Lung (tissue), 12 donors: ENCODE data around the gene LENG8. TPM values are rescaled to one million over a fixed set of nuclear protein-coding genes. Genes with fewer than 3 reads are reported as not detected.

Experiments
- ATAC-seq: fragments of 200-7000 bp; cut with Tn5 transposase; one replicate; pipeline ENCODE4 v1.9.1; 2020; ENCODE audit warnings: moderate number of reproducible peaks; ENCODE audit not compliant: insufficient read depth, low FRiP score
- DNase-seq, 3 donors: peaks; one replicate each; pipeline ENCODE4 v3.0.0-alpha.2; 2013 to 2017
- H3K27ac ChIP-seq, 2 donors: one replicate each; pipeline ENCODE4 v1.5.1; 2013; ENCODE audit warnings: mild to moderate bottlenecking in 2 of 2, moderate library complexity in 2 of 2, control low read depth in 1 of 2, inconsistent platforms in 1 of 2, low read depth in 1 of 2, low read length in 1 of 2
- H3K27me3 ChIP-seq, 3 donors: one replicate each; pipeline ENCODE4 v1.5.1; 2013; ENCODE audit warnings: low read length in 2 of 3; ENCODE audit not compliant: control insufficient read depth in 3 of 3, insufficient read depth in 3 of 3
- H3K36me3 ChIP-seq, 4 donors: one replicate each; pipeline ENCODE4 v1.5.1; 2013; ENCODE audit warnings: low read length in 4 of 4, mild to moderate bottlenecking in 1 of 4, moderate library complexity in 1 of 4; ENCODE audit not compliant: control insufficient read depth in 4 of 4, insufficient read depth in 4 of 4
- H3K4me1 ChIP-seq, 5 donors: one replicate each; pipeline ENCODE4 v1.5.1; 2013; ENCODE audit warnings: low read length in 5 of 5, mild to moderate bottlenecking in 2 of 5, moderate library complexity in 1 of 5; ENCODE audit not compliant: control insufficient read depth in 5 of 5, insufficient read depth in 5 of 5
- H3K4me3 ChIP-seq: one replicate; pipeline ENCODE4 v1.5.1; 2013; ENCODE audit warnings: mild to moderate bottlenecking, control low read depth, moderate library complexity
- H3K9ac ChIP-seq, 2 donors: one replicate each; pipeline ENCODE4 v1.5.1; 2013; ENCODE audit warnings: low read length in 2 of 2, control low read depth in 1 of 2; ENCODE audit not compliant: insufficient read depth in 1 of 2
- H3K9me3 ChIP-seq, 4 donors: one replicate each; pipeline ENCODE4 v1.5.1; 2013; ENCODE audit warnings: low read length in 3 of 4, mild to moderate bottlenecking in 1 of 4, moderate library complexity in 1 of 4; ENCODE audit not compliant: control insufficient read depth in 4 of 4, insufficient read depth in 3 of 4
- WGBS, 2 donors: extraction: QIAGEN DNeasy Blood & Tissue Kit; methylation state at CpG; one replicate each; pipeline ENCODE4 v1.1.7; 2013; 5-methylcytosine and 5-hydroxymethylcytosine counted together
- polyA plus RNA-seq, 2 donors: library from polyadenylated mRNA; stranded (reverse); fragments of 200-250 nt; gene quantifications; one replicate each; pipeline ENCODE4 v1.2.1, GENCODE V29; 2013
- total RNA-seq, 2 donors: library from RNA; depleted of rRNA in 1 of 2; stranded (reverse); fragments of >200 nt in 1 of 2; gene quantifications; one replicate each; pipeline ENCODE4 v1.2.1, GENCODE V29; 2014 to 2021
- TF ChIP-seq, protein P1 (sequence below): IDR thresholded peaks from 2 replicates; pipeline ENCODE4 v1.5.1; 2012; ENCODE audit warnings: mild to moderate bottlenecking; ENCODE audit errors: control extremely low read depth, extremely low read depth
- donor health status: control.
- donor health status: control.
- donor health status: Bipolar disorder and iron deficiency.
- donor health status: healthy.
- donor health status: DM: yes; HTN: yes; CAD: no.

Gene LENG8
- total and polyA plus RNA-seq, 4 donors = 75.1 to 199 (median 113) TPM

- ATAC-seq = no peak
- no peak overlapping the region for H3K27ac ChIP-seq
- H3K9me3 ChIP-seq = no peaks in the 10 kb centered on the region
- H3K27me3 ChIP-seq = no peaks in the 10 kb centered on the region
- WGBS, 2 donors = 67 to 78% methylated on average over 10 of the region's 10 CpGs
- no peak overlapping the region for H3K4me3 ChIP-seq
- TF ChIP-seq, protein P1, sequence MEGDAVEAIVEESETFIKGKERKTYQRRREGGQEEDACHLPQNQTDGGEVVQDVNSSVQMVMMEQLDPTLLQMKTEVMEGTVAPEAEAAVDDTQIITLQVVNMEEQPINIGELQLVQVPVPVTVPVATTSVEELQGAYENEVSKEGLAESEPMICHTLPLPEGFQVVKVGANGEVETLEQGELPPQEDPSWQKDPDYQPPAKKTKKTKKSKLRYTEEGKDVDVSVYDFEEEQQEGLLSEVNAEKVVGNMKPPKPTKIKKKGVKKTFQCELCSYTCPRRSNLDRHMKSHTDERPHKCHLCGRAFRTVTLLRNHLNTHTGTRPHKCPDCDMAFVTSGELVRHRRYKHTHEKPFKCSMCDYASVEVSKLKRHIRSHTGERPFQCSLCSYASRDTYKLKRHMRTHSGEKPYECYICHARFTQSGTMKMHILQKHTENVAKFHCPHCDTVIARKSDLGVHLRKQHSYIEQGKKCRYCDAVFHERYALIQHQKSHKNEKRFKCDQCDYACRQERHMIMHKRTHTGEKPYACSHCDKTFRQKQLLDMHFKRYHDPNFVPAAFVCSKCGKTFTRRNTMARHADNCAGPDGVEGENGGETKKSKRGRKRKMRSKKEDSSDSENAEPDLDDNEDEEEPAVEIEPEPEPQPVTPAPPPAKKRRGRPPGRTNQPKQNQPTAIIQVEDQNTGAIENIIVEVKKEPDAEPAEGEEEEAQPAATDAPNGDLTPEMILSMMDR = no peak
- peaks cover 0 to 40% (median 6%) of the 10 kb centered on the region in 5 donors for H3K4me1 ChIP-seq
- no peaks in the 10 kb centered on the region for H3K36me3 ChIP-seq
- DNase-seq = no peak
- H3K9ac ChIP-seq = no peak overlapping the region
Observed at GRCh38 chr19:54432144-54432738, 16.8 kb upstream of the LENG8 start.

GRCh38 chr19:54433697-54434096, 15.3 kb upstream of the LENG8 start:
- 94 to 96% methylated on average over 5 of the region's 5 CpGs for WGBS, 2 donors

DNA sequence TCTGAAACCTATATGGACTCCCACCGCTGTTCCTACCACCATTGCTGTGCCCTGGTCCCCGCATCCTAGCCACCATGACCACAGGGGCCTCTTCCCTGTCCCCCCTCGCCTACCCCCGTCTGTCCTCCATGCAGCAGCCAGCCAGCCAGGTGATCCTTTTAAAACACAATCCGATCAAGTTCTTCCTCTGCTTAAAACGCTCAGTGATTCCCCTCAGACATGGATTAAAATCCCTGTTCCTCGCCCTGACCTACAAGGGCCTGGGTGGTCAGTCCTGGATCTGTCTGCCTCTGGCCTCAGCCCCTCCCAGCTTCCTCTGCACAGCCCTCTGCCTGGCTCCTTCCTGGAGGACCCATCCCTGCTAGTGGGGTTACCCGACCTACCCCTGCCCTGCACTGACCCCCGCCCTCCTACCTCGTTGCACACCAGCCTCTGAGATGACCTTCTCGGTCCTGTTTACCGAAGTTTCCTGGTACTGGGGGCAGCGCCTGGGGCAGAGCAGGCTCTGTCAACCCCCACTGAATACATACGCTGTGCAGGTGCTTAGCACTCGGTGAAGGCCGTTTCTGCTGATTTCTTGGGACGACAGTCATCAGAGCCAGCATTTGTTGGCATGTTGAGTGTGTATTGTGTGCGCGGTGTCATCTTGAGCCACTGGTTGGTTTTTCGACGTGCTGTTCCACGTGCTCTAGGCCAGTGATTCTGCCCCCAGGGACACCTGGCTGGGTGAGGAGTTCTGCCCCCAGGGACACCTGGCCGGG, 14.7 kb upstream of the LENG8 start:
- Histone ChIP-seq H3K4me3 (no peak overlapping the region), H3K36me3 (peaks cover 0 to 5% (median 3%) of the 10 kb centered on the region in 4 donors), H3K9me3 (no peaks in the 10 kb centered on the region), H3K27me3 (no peaks in the 10 kb centered on the region), H3K9ac (no peak overlapping the region), H3K27ac (no peak overlapping the region), H3K4me1 (peaks cover 0 to 38% (median 6%) of the 10 kb centered on the region in 5 donors)
- ATAC-seq (no peak), DNase-seq (no peak)
- TF ChIP-seq, protein P1 = no peak
- WGBS, 2 donors = 62% methylated on average over 23 of the region's 23 CpGs

More at GRCh38 chr19:54433697-54434096, 15.3 kb upstream of the LENG8 start:
- DNase-seq (no peak), ATAC-seq (no peak)
- Histone ChIP-seq H3K4me3 (no peak overlapping the region), H3K27ac (no peak overlapping the region), H3K27me3 (no peaks in the 10 kb centered on the region), H3K9me3 (no peaks in the 10 kb centered on the region), H3K9ac (no peak overlapping the region), H3K4me1 (peaks cover 0 to 40% (median 6%) of the 10 kb centered on the region in 5 donors), H3K36me3 (peaks cover 0 to 2% (median under 1%) of the 10 kb centered on the region in 4 donors)
- TF ChIP-seq, protein P1 = no peak
